ENCODE results near the gene ZBTB7C. TPM values are rescaled to one million over a fixed set of nuclear protein-coding genes. Genes with fewer than 3 reads are reported as not detected.

The ZBTB7C gene
- total RNA-seq, 1 experiment from 2014 or later: 0.33 TPM

- Histone ChIP-seq H3K23ac (ENCODE audit: insufficient read length, low read depth, low read length) (no peak overlapping the region), H3K18ac (ENCODE audit: insufficient read length, low read depth, low read length) (no peak overlapping the region), H3K23me2 (ENCODE audit: insufficient read length, low read depth, low read length, poor library complexity, severe bottlenecking) (no peaks in the 10 kb centered on the region), H3K79me2 (ENCODE audit: insufficient read depth, low read length) (no peaks in the 10 kb centered on the region), H3K4ac (ENCODE audit: low read depth, low read length) (no peak overlapping the region), H3K79me1 (ENCODE audit: insufficient read depth, low read depth, low read length, poor library complexity, severe bottlenecking) (no peaks in the 10 kb centered on the region), H4K20me1 (ENCODE audit: control insufficient read depth, insufficient read depth, insufficient read length) (no peaks in the 10 kb centered on the region), H4K91ac (ENCODE audit: insufficient read length, low read depth, low read length) (no peak overlapping the region), H4K5ac (ENCODE audit: insufficient read length, low read depth, low read length) (no peak overlapping the region), H3K56ac (ENCODE audit: insufficient read length, low read depth, low read length) (no peak overlapping the region), H3K27me3 (ENCODE audit: insufficient read depth, low read length) (no peaks in the 10 kb centered on the region), H4K8ac (replicated peaks; ENCODE audit: insufficient read length, low read depth, low read length) (no peak overlapping the region), H3K27ac (ENCODE audit: insufficient read length, low read depth, low read length) (no peak overlapping the region), H2BK20ac (ENCODE audit: low read depth, low read length, poor library complexity, severe bottlenecking) (no peak overlapping the region), H2BK5ac (ENCODE audit: insufficient read length, low read length) (no peak overlapping the region), H2AFZ (ENCODE audit: low read length) (no peak overlapping the region), H2BK12ac (ENCODE audit: insufficient read length, low read depth, low read length) (no peak overlapping the region), H3K9me3 (ENCODE audit: control insufficient read depth, low read depth, low read length) (no peaks in the 10 kb centered on the region), H3T11ph (ENCODE audit: low read length) (no peak overlapping the region), H2BK120ac (ENCODE audit: low read depth, low read length, poor library complexity, severe bottlenecking) (no peak overlapping the region), H3K4me2 (ENCODE audit: insufficient read depth, insufficient read length, low read length) (no peak overlapping the region), H2BK15ac (ENCODE audit: low read depth, low read length) (no peak overlapping the region), H3K4me1 (ENCODE audit: insufficient read depth, low read length) (no peaks in the 10 kb centered on the region; the same call in 1 of the 2 replicates), H3K14ac (ENCODE audit: insufficient read depth, low read length) (no peak overlapping the region), H2AK5ac (ENCODE audit: insufficient read length, low read length) (no peak overlapping the region), H3K9ac (ENCODE audit: extremely low read depth, insufficient read length, low read length) (no peak overlapping the region)
- peaks cover 5 to 17% of the 10 kb centered on the region in 2 experiments for H3K4me1 Mint-ChIP-seq
- WGBS (ENCODE audit: extremely low coverage, insufficient read length, low lambda C conversion rate): no CpG with 5 or more reads among the region's 10 CpGs
- H3K4me3 Mint-ChIP-seq: no peak overlapping the region
- DNase-seq: no peak
- no peaks in the 10 kb centered on the region; a peak in 1 of 7 replicates for H3K36me3 Mint-ChIP-seq (ENCODE audit: insufficient read depth in 1 of 3, low read depth in 3 of 3)
- H3K9me3 Mint-ChIP-seq: no peaks in the 10 kb centered on the region
- no peak for TF ChIP-seq CTCF (conservative IDR thresholded peaks at IDR 0.05)
- H3K27ac Mint-ChIP-seq: no peak overlapping the region
- H3K27me3 Mint-ChIP-seq (ENCODE audit: low read depth): peaks cover 2% of the 10 kb centered on the region
Observed at GRCh38 chr18:48064978-48065600, 344.1 kb downstream of the ZBTB7C start.

All from H9 (cell line).